Measurements from ENCODE around the gene USP2.

The USP2 gene

DNA sequence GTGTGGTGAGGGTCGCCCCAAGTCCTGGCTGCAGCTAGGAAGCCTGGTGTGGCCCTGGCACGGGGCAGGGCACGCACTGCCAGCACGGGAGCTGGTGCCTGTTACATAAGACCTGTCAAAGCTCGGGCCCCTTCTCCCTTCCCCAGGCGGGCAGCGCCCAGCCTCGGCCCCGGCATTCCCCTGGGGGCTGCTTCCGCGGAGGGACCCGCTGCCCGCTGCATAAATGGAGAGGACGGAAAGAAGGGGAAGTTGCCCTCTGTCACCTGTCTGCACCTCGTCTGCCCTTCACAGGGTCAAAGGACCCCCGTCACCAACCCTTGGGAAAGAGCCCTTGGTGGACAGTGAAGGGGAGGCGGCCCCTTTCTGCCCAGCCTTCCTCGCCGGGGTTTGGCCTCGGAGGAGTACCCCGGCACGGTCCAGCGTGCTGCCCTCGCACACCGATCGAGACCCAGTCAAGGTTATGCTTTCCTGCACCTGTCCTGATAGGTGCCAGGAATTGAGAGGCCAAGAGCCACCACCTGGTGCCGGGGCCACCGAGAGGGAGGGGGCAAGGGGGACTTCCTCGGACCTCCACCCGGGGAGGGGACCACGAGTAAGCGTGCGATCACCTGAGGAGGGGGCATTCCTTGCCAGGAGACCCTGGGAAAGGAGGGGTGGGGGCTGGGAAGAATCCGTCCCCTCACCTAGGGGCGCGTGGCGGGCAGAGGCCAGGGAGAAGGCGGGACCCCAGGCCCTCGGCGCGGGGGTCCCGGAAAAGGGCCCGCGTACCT, 18.2 kb downstream of the USP2 start:
- no peak for DNase-seq (ENCODE audit: low read depth)
- TF ChIP-seq, protein P1, sequence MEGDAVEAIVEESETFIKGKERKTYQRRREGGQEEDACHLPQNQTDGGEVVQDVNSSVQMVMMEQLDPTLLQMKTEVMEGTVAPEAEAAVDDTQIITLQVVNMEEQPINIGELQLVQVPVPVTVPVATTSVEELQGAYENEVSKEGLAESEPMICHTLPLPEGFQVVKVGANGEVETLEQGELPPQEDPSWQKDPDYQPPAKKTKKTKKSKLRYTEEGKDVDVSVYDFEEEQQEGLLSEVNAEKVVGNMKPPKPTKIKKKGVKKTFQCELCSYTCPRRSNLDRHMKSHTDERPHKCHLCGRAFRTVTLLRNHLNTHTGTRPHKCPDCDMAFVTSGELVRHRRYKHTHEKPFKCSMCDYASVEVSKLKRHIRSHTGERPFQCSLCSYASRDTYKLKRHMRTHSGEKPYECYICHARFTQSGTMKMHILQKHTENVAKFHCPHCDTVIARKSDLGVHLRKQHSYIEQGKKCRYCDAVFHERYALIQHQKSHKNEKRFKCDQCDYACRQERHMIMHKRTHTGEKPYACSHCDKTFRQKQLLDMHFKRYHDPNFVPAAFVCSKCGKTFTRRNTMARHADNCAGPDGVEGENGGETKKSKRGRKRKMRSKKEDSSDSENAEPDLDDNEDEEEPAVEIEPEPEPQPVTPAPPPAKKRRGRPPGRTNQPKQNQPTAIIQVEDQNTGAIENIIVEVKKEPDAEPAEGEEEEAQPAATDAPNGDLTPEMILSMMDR (IDR thresholded peaks at IDR 0.05; ENCODE audit: insufficient read depth, low read depth, low read length, missing control alignments) = no peak
- H3K4me3 ChIP-seq (ENCODE audit: low read length) = no peak overlapping the region

- no peak overlapping the region for H3K4me3 ChIP-seq (ENCODE audit: low read length)
- TF ChIP-seq, protein P1 (IDR thresholded peaks at IDR 0.05; ENCODE audit: insufficient read depth, low read depth, low read length, missing control alignments) = no peak
- DNase-seq (ENCODE audit: low read depth) = no peak
Measured at GRCh38 chr11:119362741-119363080, 18.8 kb downstream of the USP2 start.

- TF ChIP-seq, protein P1 (IDR thresholded peaks at IDR 0.05; ENCODE audit: insufficient read depth, low read depth, low read length, missing control alignments) = no peak
- no peak overlapping the region for H3K4me3 ChIP-seq (ENCODE audit: low read length)
- DNase-seq (ENCODE audit: low read depth) = no peak
Measured at GRCh38 chr11:119361941-119362725, 19.4 kb downstream of the USP2 start.

- TF ChIP-seq, protein P1 (IDR thresholded peaks at IDR 0.05; ENCODE audit: insufficient read depth, low read depth, low read length, missing control alignments) = no peak
- DNase-seq (ENCODE audit: low read depth) = peak; percentile 97
Measured at GRCh38 chr11:119361056-119361787, 20.3 kb downstream of the USP2 start.

DNA sequence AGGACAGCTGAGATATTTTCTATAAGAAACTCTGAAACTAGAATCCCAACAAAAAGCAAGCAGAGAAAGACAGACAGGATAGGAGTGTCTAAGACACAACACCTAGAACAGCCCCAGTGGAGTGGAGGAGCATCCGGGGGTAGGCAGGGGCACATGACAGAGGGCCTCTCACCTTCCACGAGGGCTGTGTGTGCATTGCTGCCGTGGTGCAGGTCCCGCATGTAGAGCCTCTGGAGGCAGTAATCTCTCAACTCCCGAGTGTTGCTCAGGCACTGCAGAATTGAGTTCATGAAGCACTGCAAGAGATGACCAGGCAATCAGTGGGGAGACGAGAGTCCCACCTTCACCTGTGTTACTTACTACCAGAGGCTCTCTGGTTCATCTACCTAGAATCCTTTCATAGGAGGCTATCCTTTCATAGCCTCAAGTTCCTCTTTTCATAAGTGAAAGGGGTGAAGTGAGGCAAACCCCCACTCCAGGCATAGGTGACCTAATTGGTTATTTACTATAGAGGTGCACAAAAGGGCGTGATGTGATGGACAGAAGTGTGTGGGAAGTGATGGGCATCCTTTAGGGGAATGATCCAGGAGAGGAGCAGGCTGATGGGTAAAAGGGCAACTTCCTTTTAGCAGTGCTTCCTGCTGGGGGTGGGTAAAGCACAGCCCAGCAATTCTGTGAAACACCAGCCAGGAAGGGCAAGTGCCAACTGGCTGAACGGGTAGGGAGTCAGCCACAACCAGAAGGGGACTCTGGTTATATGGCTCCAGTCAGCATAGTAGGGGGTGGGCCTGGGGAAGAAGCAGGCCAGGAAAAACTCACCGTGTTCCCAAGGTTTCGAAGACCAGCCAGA, 21.9 kb downstream of the USP2 start:
- peak; percentile 80 for DNase-seq (ENCODE audit: low read depth)
- no peak overlapping the region for H3K4me3 ChIP-seq (ENCODE audit: low read length)
- TF ChIP-seq, protein P1 (IDR thresholded peaks at IDR 0.05; ENCODE audit: insufficient read depth, low read depth, low read length, missing control alignments) = no peak

More at GRCh38 chr11:119361056-119361787, 20.3 kb downstream of the USP2 start:
- H3K4me3 ChIP-seq (ENCODE audit: low read length) = no peak overlapping the region

GRCh38 chr11:119357074-119357473, 24.4 kb downstream of the USP2 start:
- DNase-seq (ENCODE audit: low read depth) = no peak
- TF ChIP-seq, protein P1 (IDR thresholded peaks at IDR 0.05; ENCODE audit: insufficient read depth, low read depth, low read length, missing control alignments) = no peak
- H3K4me3 ChIP-seq (ENCODE audit: low read length) = no peak overlapping the region
